GM21360 (cell line): ENCODE measurements around the gene SHISA6.

Experiments
- ATAC-seq: cut with Tn5 transposase; IDR thresholded peaks from one replicate; pipeline ENCODE4 v1.9.1; 2021; ENCODE audit warnings: mild to moderate bottlenecking, moderate library complexity; ENCODE audit not compliant: unreplicated experiment

Gene SHISA6

DNA sequence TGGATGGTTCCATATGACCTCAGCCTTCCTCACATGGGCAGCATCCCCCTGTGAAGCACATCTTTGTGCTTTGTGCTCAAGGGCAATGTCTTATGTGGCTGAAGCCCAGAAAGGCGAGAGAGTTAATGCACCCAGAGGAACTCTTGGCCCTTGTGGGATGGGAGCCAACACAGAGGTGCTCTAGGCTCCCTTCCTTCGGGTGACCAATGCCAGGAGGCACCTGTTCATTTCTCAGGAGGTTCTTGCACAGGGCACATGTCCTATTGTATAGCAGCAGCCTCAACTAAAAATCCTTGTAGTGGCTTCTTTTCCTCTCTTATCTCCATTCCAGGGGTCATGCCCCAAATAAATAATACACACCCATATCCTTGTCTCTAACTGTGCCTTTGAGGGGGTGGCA, 273.6 kb downstream of the SHISA6 start:
- ATAC-seq: no peak

DNA sequence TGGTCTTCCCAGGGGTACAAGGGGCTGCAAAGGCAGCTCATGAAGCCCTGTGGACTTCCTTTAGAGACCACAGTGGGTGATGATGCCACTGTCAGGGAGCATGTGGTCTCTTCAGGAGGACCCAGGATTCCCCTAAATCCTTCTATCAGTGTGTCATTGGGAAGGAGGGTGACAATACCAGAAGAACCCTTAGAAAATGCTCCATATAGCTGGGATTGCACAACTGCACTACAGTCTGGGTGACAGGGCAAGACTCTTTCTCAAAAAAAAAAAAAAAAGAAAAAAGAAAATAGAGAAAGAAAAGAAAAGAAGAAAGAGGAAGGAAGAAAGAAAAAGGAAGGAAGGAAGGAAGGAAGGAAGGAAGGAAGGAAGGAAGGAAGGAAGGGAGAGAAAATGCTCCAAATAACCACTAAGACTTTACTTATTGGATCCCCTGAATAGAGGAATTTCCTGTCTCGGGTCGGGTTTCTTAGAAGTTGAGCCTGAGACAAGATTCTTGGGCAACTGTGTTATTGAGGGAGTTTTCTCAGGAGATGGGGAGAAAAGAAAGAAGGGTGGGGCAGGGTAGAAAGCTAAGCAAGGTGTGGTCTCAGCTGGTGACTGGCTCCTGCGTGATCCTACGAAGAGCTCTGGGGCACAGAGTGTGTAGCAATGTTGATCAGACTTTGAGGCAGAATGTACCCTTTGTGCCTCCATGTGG, 274.1 kb downstream of the SHISA6 start:
- ATAC-seq: no peak

DNA sequence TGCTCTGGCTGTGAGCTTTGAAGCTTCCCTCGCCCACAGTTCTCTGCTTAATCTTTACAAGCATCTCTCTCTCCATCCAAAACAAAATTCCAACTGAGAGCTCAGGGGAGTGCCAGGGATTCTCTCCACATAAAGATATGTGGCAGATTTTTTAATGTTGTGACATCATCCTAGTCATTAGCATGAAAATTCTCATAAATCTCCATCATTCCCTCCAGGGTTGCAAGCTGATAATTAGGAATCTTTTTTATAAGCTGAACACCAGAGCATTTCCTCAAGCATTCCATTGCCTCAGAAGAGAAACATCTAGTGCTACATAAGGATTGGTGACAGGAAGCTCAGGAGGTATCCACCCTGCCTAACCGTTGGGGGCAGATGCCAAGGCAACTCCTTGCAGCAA, 274.9 kb downstream of the SHISA6 start:
- ATAC-seq: no peak

DNA sequence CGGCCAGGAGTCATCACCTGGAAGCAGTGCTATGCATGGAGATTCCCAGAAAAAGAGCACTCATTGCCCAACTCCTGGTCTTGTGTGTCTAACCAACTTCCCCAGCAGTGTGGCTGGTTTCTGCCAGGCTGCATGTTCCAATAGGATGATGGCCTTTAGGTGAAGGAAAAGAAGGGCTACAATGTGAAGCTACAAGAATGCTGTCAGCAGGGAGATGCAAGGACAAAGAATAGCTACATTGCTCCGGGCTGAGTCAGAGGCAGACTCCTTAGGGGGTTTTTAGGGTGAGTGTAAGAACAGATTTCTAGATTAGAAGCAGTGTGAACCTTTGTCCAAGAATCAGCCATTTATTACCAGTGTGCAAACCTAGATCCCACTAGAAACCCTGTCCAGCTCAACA, 294.2 kb downstream of the SHISA6 start:
- no peak for ATAC-seq

DNA sequence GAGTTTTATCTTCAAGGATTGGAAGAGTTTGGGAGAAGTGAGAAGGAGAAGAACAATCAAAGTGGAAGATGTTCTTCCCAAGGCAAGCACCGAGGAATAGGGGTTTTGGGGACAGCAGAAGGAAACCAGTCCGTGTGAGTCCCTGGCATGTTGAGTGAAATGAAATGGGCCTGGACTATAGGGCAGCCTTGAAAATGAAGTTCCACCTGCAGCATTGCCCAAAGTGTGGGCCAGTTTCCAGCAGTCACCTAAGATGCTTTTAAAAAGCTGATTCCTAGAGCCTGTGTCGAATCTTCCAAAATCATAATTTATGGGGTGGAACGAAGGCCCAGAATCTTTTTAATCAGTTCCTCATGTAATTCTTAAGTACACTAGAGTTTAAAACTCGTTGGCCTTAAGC, 297.4 kb downstream of the SHISA6 start:
- no peak for ATAC-seq

DNA sequence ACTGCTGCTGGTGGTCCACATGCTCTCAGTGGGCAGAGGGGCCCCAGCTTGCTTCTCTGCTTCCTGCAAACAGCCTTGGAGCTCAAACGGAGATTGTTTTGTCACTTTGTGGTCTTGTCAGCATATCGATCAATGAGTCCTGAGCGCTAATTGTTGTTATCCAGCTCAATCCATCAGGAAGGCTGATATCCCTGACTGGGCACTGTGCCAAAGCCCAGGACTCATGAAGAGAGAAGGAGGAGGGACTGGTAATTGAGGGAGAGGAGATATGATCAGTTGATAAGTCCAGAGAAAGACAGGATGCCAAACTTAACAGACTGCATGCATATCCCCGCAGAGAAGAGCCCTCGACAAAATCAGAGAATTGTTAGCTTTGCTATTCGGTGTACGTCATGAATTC, 298.6 kb downstream of the SHISA6 start:
- no peak for ATAC-seq

DNA sequence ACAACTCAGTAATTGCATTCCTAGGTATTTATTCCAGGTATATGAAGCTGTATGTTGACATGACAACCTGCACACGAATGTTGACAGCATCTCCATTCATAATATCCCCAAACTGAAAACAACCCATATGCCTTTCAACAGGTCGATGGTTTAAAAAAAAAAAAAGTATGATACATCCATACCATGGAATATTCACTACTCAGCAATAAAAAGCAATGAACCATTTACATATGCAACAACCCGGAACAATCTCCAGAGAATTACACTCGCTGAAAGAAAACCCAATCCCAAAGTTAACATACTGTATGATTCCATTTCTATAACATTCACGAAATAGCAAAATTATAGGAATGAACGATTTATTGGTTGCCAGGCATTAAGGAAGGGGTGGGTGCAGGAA, 304.0 kb downstream of the SHISA6 start:
- no peak for ATAC-seq

DNA sequence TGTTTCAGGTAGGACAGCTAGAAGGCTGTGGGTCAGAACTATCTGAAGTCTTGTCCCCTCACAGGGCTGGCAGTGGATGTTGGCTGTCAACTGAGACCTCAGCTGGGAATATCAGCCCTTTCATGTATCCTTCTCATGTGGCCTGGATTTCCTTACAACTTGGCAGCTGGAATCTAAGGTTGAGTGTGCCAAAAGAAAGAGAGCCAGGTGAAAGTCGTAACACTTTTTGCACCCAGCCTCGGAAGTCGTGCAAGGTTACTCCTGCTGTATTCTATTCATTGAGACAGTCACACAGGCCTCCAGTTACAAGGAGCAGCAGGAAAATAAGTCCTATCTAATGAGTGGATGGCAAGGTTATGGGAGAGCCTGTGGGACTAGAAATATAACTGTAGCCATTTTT, 304.7 kb downstream of the SHISA6 start:
- ATAC-seq: no peak

DNA sequence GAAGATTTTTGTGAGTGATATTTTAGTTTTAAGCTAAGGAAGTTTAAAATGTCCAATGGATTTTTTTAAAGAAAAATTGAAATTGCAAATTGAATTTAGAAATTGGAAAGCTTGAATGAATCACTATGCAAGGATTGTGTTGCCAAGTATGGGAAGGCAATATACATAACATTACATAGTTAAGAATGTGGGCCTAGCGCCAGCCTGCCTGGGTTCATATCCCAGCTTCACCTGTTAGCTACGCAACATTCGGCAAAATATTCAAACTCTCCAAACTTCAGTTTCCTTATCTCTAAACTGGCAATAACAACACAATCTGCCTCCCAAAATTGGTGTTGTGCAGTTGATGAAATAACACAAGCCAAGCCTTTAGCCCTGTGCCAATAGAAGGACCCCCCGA, 306.8 kb downstream of the SHISA6 start:
- ATAC-seq: no peak

DNA sequence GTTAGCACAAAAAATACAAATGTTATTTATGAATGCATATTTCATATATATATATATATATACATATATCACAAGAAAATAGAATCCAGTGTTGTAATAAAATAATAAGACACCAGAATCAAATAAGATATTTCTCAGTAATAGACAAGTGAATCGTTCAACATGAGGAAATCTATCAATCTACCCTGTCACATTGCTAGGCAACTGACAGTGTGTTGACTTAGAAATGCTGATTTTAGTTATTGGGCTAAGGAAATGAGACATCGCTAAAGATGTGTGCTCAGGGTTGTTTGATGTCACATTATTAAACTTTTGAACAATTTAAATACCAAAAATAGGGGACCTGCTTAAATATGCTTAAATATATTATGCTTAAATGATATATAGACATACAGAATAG, 307.4 kb downstream of the SHISA6 start:
- ATAC-seq: no peak

DNA sequence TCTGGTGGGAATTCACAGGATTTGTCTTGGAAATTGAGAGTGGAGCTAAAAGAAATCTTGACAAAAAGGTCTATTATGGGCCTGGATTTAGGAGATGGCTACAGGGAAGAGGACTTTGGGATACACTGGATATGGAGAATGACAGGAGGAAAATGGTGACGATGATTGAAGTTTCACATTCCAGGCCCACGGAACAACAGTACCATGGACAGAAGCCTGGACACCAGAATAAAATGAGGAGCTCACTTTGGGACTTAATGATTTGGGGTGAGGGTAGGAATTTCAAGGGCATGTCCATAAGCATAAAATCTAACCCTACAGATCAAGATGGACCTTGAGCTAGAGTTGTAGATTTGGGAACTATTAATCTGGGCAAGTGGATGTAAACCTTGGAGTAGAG, 309.4 kb downstream of the SHISA6 start:
- no peak for ATAC-seq

DNA sequence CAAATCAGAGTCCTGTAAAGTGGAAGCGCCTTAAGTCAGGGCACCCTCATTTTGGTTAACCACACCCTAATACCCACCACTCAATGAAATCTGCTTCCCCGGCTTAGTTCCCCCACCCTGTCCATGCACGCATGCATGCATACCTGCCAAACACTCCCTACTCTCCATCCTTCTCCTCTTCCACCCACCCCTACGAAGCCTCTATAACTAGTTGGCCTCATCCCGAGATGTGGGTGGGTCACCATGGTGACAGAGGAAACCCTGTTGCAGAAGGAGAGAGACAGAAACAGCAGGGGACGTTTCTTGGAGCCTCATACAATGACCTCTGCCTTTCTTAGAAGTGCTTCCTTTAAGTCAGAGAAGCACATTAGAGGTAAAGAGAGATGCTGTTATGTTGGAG, 310.4 kb downstream of the SHISA6 start:
- ATAC-seq: no peak

DNA sequence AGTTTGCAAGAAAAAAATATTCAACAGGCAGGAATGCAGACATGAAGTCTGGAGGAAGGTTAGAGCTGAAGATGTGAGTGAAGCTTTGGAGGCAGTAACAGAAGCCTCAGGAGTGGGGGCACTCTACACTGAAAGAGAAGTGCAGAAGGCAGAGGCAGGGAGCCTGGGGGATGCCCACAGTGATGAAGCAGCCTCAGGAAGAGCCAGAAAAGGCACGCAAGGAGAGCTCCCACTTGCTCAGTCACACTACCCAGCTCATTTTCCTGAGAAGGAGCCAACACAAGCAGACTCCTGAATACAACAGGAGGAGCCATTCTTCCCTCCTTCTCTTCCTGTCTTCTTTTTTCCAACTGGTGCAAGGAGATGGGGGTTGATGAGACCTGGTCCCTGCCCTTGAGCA, 312.1 kb downstream of the SHISA6 start:
- no peak for ATAC-seq

DNA sequence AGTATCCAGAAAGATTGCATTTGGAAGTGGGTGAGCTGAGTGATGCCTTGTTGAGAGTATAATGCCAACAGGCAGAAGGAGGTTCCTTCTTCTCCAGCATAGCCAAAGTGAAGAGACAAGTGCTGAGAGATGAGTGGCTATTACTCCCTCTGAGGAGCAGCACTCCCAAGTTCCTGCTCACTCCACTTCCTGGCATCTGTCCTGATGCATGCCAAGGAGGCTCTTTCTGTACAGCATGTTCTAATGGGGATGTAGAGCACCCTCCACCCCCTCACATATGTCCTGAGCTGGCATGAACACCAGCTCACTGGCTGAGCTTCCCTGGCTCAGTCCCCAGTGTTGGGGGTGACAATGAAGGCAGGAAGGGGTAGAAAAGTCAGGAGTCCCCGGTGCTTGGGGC, 313.0 kb downstream of the SHISA6 start:
- ATAC-seq: no peak

DNA sequence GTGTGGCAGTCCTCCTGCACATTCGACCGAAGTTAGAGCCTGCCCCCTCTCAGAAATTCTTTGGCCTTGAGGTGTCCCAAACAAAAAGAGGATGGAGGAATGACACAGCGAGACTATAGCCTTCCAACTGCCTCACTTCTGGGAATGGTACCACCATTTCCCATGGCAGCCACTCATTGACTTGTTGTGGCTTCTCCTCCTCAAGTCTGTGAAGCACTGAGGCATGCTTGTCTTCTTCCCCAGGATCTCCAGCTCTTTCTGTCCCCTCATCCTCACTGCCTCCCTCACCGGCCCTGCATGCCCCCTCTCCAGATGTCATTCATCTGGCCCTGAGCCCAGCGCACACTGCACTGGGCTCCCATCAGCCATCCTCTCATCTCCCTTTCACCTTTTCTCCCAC, 313.5 kb downstream of the SHISA6 start:
- no peak for ATAC-seq

DNA sequence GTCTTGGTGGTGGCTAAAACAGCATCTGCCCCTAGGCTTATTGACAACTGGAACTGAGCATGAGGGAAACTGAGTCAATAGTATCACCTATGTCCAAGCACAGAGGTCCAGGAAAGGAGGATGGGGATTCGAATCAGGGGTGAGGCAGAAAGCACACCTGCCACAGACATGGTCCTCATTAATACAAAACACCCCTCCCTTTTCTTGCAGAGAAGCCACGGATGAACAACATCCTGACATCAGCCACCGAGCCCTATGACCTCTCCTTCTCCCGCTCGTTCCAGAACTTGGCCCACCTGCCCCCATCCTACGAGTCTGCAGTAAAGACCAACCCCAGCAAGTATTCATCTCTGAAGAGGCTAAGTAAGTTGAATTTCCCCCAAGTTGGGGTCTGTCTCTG, 314.5 kb downstream of the SHISA6 start:
- ATAC-seq: no peak

DNA sequence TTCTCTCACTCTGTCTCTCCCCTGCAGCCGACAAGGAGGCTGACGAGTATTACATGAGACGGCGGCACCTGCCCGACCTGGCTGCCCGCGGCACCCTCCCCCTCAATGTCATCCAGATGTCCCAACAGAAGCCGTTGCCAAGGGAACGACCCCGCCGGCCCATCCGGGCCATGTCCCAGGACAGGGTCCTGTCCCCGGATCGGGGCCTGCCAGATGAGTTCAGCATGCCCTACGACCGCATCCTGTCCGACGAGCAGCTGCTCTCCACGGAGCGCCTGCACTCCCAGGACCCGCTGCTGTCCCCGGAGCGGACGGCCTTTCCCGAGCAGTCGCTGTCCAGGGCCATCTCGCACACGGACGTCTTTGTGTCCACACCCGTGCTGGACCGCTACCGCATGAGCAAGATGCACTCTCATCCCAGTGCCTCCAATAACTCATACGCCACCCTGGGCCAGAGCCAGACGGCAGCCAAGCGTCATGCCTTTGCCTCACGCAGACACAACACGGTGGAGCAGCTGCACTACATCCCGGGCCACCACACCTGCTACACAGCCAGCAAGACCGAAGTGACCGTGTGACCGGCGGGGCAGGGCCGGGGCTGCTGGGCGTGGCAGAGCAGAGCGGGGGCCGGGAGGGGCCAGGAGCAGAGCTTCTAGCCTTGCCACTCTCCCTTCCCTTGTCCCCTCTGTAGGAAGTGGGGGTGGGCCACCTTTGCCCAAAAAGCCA, 316.9 kb downstream of the SHISA6 start:
- ATAC-seq: no peak

DNA sequence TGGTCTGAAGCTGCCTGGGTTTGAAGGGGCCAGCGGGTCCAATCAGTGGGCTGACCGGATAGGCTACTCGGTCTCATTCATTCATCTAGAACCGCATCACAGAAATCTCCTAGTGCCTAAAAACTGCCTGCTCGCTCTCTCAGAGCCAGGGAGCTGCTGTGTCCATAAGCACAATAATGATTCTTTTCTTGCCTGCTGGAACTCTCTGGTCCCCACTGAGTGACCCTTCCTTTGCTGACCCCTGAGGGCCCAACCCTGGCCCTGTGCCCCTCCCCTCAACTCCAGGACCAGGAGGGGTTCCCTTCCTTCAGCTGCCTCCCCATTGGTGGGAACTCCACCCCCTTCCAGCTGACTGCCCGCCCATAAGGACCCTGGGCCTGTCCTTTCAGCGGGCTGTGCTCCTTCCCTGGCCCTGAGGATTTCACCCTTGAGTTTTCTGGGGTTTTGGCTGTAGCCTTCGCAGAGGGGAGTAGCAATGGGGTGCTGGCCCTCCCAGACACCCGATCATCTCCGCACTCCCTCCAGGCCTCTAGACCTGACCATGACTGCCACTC, 317.7 kb downstream of the SHISA6 start:
- ATAC-seq: no peak

DNA sequence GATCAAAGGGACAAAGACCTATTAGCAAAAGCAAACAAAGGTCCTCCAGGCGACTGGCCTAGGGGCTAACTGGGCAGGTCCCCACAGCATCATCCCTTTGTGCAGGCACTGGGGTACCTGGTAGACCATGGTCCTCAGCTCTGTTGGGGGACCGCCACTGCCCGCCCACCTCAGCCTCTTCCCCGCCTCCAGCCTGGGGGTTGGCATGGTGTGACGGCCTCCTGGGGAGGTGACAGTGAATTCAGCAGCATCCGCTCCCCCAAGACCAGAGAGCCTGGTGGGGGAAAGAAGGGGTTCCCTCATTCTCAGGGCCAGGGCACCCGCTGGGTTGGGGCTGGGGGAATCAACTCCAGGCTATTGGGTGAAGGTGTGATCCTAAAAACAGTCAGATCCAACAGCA, 318.6 kb downstream of the SHISA6 start:
- ATAC-seq: no peak

DNA sequence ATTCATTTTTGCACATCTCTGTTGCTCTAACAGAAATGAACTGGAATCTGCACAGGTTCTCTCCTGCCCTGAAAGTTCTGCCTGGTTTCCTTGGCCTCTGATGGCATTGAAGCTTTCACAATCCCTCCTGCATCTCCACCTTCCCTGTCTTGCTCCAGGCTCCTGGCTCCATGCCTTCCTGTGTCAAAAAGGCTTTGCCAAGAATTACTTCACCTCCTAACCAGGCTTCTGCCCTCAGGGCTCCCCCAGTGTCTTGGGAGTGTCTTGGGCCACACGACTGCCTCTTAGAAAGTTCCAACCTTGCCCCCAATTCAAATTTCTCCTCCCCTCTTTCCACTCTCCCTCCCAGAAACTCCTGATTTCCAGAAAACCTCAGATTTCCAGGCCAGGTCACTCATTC, 320.3 kb downstream of the SHISA6 start:
- no peak for ATAC-seq

DNA sequence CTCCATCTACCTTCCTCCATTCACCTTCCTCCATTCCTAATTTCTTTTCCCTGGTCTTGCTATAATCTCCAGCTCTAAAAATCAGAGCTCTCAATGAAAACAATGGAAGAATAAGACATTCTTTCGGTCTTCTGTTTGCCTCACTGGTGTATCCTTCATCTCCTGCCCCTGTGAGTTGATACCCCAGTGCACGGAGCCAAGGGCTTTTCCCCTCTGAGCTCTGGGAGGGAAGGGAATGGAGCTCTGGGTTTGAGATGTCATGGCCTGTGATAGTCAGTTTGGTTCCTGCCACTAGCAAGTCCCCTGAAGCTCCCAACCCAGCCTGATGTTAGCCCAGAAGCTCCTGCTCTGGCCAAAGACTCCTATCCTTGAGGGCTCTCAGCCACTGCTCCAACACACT, 320.7 kb downstream of the SHISA6 start:
- no peak for ATAC-seq

DNA sequence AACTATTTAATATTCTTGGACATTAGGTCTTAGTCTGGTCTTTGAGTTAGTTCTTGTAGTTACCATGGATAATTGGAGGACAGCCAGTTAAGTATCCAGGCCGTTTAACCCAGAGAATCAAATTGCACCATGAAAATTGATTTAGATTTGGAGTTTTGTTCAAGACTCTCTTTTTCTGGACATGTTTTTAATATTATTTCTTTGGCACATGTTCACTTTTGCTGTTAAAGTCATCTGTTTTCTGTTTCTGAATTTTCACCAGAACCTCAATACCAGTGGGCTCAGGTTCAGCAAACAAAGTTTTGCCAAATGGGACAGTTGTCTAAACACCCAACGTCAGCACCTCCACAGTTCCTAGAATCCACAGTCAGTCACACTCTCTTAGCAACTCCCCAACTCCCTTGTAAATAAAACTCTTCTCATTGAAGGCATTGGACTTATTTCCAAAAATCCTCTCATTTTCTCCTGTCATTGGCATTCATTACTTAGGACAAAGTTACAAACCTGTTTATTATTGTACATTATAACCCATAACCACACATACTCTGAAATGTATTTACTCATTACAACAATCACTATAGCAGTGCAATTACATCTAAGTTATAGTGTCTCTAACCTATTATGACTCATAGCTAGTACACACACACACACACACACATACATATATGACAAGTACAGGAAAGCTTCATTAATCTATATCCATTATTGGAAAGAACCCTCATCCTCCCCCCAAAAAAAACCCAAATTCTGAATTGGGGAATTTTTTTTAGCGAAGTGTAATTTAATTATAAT, 323.8 kb downstream of the SHISA6 start:
- no peak for ATAC-seq
